SU-DHL-6 (cell line): ENCODE measurements around the gene PTBP3.

ENCODE experiments used
- H2AFZ ChIP-seq: fragments of 200-600 bp; sonication (generic); 2 replicates; pipeline ENCODE4 v1.6.1; 2014; ENCODE audit warnings: low read depth, mild to moderate bottlenecking, moderate library complexity, mixed read lengths, antibody characterized with exemption, low read length; ENCODE audit not compliant: severe bottlenecking
- H3F3A ChIP-seq: fragments of 200-600 bp; shearing (Covaris generic); 2 replicates; pipeline ENCODE4 v1.6.0; 2016; ENCODE audit warnings: antibody characterized with exemption, mild to moderate bottlenecking; ENCODE audit not compliant: insufficient read depth
- H3K27ac ChIP-seq: fragments of 200-600 bp; sonication (generic); 2 replicates; pipeline ENCODE4 v1.5.1; 2016; ENCODE audit warnings: low read depth, mild to moderate bottlenecking, low read length, moderate library complexity, mixed read lengths
- H3K27me3 ChIP-seq: fragments of 200-600 bp; sonication (generic), shearing (Covaris generic); 2 replicates; pipeline ENCODE4 v1.6.0; 2014; ENCODE audit warnings: mild to moderate bottlenecking, low read length
- H3K36me3 ChIP-seq: fragments of 200-600 bp; sonication (generic); 2 replicates; pipeline ENCODE4 v1.6.1; 2014; ENCODE audit warnings: mild to moderate bottlenecking, low read length, mixed read lengths
- H3K4me2 ChIP-seq: fragments of 300-600, 200-600 bp; shearing (Covaris generic), sonication (generic); 2 replicates; pipeline ENCODE4 v1.6.0; 2014; ENCODE audit warnings: low read length, low read depth, mild to moderate bottlenecking; ENCODE audit not compliant: poor library complexity, severe bottlenecking
- H3K4me3 ChIP-seq: fragments of 200-600 bp; sonication (generic); 2 replicates; pipeline ENCODE4 v1.5.1; 2014; ENCODE audit warnings: antibody characterized with exemption, low read length, mild to moderate bottlenecking, mixed read lengths; ENCODE audit not compliant: insufficient read depth, poor library complexity, severe bottlenecking
- H3K79me2 ChIP-seq: fragments of 200-600 bp; sonication (generic); 2 replicates; pipeline ENCODE4 v1.6.1; 2014; ENCODE audit warnings: mild to moderate bottlenecking, low read length, moderate library complexity; ENCODE audit not compliant: insufficient read depth
- H3K9ac ChIP-seq: fragments of 200-600 bp; sonication (generic); 2 replicates; pipeline ENCODE4 v1.7.0; 2014; ENCODE audit warnings: mild to moderate bottlenecking, low read length
- H3K9me2 ChIP-seq: fragments of 200-600 bp; sonication (generic); replicated peaks from 2 replicates; pipeline ENCODE4 v1.6.1; 2014; ENCODE audit warnings: low read length; ENCODE audit not compliant: insufficient read depth
- H3K9me3 ChIP-seq: fragments of 200-600 bp; sonication (generic); 2 replicates; pipeline ENCODE4 v1.6.1; 2014; ENCODE audit warnings: low read length, mixed read lengths; ENCODE audit not compliant: insufficient read depth
- H4K20me1 ChIP-seq: fragments of 200-600 bp; sonication (generic); 2 replicates; pipeline ENCODE4 v1.6.1; 2014; ENCODE audit warnings: low read depth, mild to moderate bottlenecking, antibody characterized with exemption, low read length, moderate library complexity, mixed read lengths
- EZH2phosphoT487 ChIP-seq: fragments of 200-600 bp; sonication (generic), shearing (Covaris generic); conservative IDR thresholded peaks from 2 replicates; pipeline ENCODE4 v1.6.1; 2018; ENCODE audit warnings: mild to moderate bottlenecking, antibody characterized with exemption, low read length, moderate library complexity, mixed read lengths
- TF ChIP-seq, protein P1 (sequence below): fragments of 200-600 bp; sonication (generic); IDR thresholded peaks from one replicate; pipeline ENCODE4 v1.5.1; 2017; ENCODE audit warnings: antibody characterized with exemption, mild to moderate bottlenecking, low read length, moderate library complexity; ENCODE audit not compliant: insufficient read depth, poor library complexity, severe bottlenecking

Gene PTBP3

DNA sequence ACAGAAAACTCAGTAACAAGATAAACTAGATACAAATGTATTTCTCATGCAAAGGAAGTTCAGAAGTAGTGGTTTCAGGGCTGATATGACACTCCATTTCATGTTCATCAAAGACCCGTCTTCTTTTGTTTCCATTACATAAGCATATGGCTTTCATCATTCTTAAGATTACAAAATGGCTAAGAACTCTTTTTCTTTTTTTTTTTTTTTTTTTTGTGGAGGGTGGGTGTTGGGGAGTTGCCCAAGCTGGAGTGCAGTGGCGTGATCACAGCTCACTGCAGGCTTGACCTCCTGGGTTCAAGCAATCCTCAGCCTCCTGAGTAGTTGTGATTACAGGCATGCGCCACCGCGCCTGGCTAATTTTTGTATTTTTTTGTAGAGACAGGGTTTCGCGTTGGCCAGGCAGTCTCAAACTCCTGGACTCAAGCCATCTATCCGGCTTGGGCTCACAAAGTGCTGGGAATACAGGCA, 22.0 kb upstream of the PTBP3 start:
- Histone ChIP-seq H3K9me2 (no peaks in the 10 kb centered on the region), H4K20me1 (no peaks in the 10 kb centered on the region), H2AFZ (no peak overlapping the region), H3K9me3 (no peaks in the 10 kb centered on the region), H3K27me3 (no peaks in the 10 kb centered on the region), H3K4me2 (no peak overlapping the region), H3K36me3 (no peaks in the 10 kb centered on the region), H3K9ac (no peak overlapping the region), H3K4me3 (no peak overlapping the region), H3K27ac (no peak overlapping the region), H3F3A (no peaks in the 10 kb centered on the region), H3K79me2 (no peaks in the 10 kb centered on the region)
- TF ChIP-seq, protein P1, sequence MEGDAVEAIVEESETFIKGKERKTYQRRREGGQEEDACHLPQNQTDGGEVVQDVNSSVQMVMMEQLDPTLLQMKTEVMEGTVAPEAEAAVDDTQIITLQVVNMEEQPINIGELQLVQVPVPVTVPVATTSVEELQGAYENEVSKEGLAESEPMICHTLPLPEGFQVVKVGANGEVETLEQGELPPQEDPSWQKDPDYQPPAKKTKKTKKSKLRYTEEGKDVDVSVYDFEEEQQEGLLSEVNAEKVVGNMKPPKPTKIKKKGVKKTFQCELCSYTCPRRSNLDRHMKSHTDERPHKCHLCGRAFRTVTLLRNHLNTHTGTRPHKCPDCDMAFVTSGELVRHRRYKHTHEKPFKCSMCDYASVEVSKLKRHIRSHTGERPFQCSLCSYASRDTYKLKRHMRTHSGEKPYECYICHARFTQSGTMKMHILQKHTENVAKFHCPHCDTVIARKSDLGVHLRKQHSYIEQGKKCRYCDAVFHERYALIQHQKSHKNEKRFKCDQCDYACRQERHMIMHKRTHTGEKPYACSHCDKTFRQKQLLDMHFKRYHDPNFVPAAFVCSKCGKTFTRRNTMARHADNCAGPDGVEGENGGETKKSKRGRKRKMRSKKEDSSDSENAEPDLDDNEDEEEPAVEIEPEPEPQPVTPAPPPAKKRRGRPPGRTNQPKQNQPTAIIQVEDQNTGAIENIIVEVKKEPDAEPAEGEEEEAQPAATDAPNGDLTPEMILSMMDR: no peak
- TF ChIP-seq EZH2phosphoT487: no peak

DNA sequence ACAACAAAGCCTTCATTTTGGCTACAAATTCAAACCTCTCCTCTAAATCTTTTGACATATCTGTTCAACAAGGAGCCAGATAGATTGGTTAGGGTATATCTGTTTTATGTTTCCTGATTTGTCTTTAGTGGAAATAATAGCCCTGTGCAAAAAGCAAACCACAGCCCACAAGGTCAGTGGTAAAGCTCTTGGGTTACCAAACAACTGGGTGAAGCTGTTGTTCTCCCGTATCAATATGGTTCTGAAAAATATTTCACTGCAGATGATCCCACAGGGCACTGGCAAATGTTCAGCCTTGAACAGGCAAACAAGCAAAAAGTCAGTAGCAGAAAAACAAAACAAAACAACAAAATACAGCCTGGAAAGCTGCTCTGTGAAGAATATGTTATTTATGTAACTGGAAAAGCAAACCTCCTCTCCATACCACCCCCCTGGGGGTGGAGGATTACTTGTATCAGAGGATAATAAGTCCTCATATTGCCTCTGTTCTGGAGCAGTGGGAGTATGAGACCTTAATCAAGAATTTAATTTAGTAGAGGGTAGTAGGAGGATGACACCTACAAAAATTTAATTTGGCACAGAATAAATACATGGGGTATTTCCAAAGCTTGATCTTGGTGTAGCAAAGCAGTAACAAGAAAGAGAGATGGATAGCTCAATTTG, 20.8 kb upstream of the PTBP3 start:
- no peak overlapping the region for H3K4me3 ChIP-seq
- H3F3A ChIP-seq: no peaks in the 10 kb centered on the region
- H3K27me3 ChIP-seq: no peaks in the 10 kb centered on the region
- no peaks in the 10 kb centered on the region for H3K79me2 ChIP-seq
- no peaks in the 10 kb centered on the region for H3K9me3 ChIP-seq
- no peak overlapping the region for H3K4me2 ChIP-seq
- H3K27ac ChIP-seq: no peak overlapping the region
- no peak overlapping the region for H3K9ac ChIP-seq
- TF ChIP-seq, protein P1: no peak
- TF ChIP-seq EZH2phosphoT487: no peak
- H2AFZ ChIP-seq: no peak overlapping the region
- H3K36me3 ChIP-seq: no peaks in the 10 kb centered on the region
- H4K20me1 ChIP-seq: no peaks in the 10 kb centered on the region
- no peaks in the 10 kb centered on the region for H3K9me2 ChIP-seq

DNA sequence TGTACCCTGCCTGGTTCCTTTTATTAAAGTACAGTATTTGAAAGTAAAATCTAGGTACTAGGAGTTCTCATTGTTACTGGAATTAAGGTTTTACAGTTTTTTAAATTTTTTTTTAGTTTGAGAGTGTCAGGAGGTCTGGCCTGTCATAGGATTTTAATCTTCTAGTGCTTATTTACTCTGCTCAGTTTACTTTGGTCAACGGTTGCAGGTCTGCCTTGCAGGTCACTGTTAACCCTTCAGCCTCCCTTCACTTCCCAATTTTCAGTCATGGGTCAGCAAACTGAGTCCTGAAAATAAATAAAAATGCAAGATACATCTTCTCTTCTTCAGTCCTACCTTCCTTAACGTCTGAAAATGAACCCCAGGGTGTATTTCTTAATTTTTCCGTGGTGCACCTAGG, 18.8 kb upstream of the PTBP3 start:
- Histone ChIP-seq H3K9me2 (no peaks in the 10 kb centered on the region), H3K9me3 (no peaks in the 10 kb centered on the region), H2AFZ (no peak overlapping the region), H3K27me3 (no peaks in the 10 kb centered on the region), H3K79me2 (no peaks in the 10 kb centered on the region), H3F3A (no peaks in the 10 kb centered on the region), H3K27ac (no peak overlapping the region), H3K9ac (no peak overlapping the region), H3K36me3 (no peaks in the 10 kb centered on the region), H3K4me2 (no peak overlapping the region), H3K4me3 (no peak overlapping the region), H4K20me1 (no peaks in the 10 kb centered on the region)
- TF ChIP-seq, protein P1: no peak
- TF ChIP-seq EZH2phosphoT487: no peak
